ENCODE results near the gene PARP4.
"Not testable (repeated sequence)": the region's sequence is repeated elsewhere in the genome, so short reads cannot be mapped to it uniquely, and the experiment has no call there.

Gene PARP4

GRCh38 chr13:24516919-24517318, 4.3 kb upstream of the PARP4 start:
- no peaks in the 10 kb centered on the region for H3K36me3 Mint-ChIP-seq
- no peak overlapping the region for H3K4me3 Mint-ChIP-seq
- no peaks in the 10 kb centered on the region for H3K9me3 Mint-ChIP-seq (ENCODE audit: low read depth)
- no peak overlapping the region for H3K27ac Mint-ChIP-seq
- no peaks in the 10 kb centered on the region for H3K27me3 Mint-ChIP-seq
- peaks cover 12% of the 10 kb centered on the region for H3K4me1 Mint-ChIP-seq (ENCODE audit: low read depth)

GRCh38 chr13:24512908-24513213, 283 bp upstream of the PARP4 start:
- H3K36me3 Mint-ChIP-seq, result no peaks in the 10 kb centered on the region
- peak overlapping the region; percentile 93 for H3K27ac Mint-ChIP-seq
- H3K9me3 Mint-ChIP-seq (ENCODE audit: low read depth), result no peaks in the 10 kb centered on the region
- peaks cover 31% of the 10 kb centered on the region for H3K4me1 Mint-ChIP-seq (ENCODE audit: low read depth)
- H3K4me3 Mint-ChIP-seq, result peak overlapping the region; percentile 92
- no peaks in the 10 kb centered on the region for H3K27me3 Mint-ChIP-seq

- peak overlapping the region; percentile 92 for H3K4me3 Mint-ChIP-seq
- no peaks in the 10 kb centered on the region for H3K9me3 Mint-ChIP-seq (ENCODE audit: low read depth)
- peaks cover 37% of the 10 kb centered on the region for H3K4me1 Mint-ChIP-seq (ENCODE audit: low read depth)
- no peaks in the 10 kb centered on the region for H3K27me3 Mint-ChIP-seq
- peak overlapping the region; percentile 93 for H3K27ac Mint-ChIP-seq
- H3K36me3 Mint-ChIP-seq, result peaks cover 4% of the 10 kb centered on the region
Measured at GRCh38 chr13:24511816-24512196, 772 bp downstream of the PARP4 start.

GRCh38 chr13:24511019-24511815, 1.4 kb downstream of the PARP4 start:
- Mint-ChIP-seq H3K36me3 (peaks cover 4% of the 10 kb centered on the region), H3K4me1 (ENCODE audit: low read depth) (peaks cover 37% of the 10 kb centered on the region), H3K4me3 (peak overlapping the region; percentile 92), H3K27ac (peak overlapping the region; percentile 93), H3K9me3 (ENCODE audit: low read depth) (no peaks in the 10 kb centered on the region), H3K27me3 (no peaks in the 10 kb centered on the region)

- Mint-ChIP-seq H3K27me3 (no peaks in the 10 kb centered on the region), H3K27ac (no peak overlapping the region), H3K4me3 (no peak overlapping the region), H3K36me3 (peaks cover 8% of the 10 kb centered on the region), H3K9me3 (ENCODE audit: low read depth) (no peaks in the 10 kb centered on the region), H3K4me1 (ENCODE audit: low read depth) (peaks cover 38% of the 10 kb centered on the region)
Measured at GRCh38 chr13:24506698-24507335, 5.8 kb downstream of the PARP4 start.

- not testable (repeated sequence) for H3K9me3 Mint-ChIP-seq (ENCODE audit: low read depth); H3K27me3 Mint-ChIP-seq; H3K27ac Mint-ChIP-seq; H3K4me3 Mint-ChIP-seq
- H3K4me1 Mint-ChIP-seq (ENCODE audit: low read depth), result peaks cover 33% of the 10 kb centered on the region
- H3K36me3 Mint-ChIP-seq, result peaks cover 12% of the 10 kb centered on the region
Measured at GRCh38 chr13:24506283-24506682, 6.3 kb downstream of the PARP4 start.

- no peaks in the 10 kb centered on the region for H3K27me3 Mint-ChIP-seq
- H3K4me3 Mint-ChIP-seq, result no peak overlapping the region
- H3K27ac Mint-ChIP-seq, result no peak overlapping the region
- peaks cover 28% of the 10 kb centered on the region for H3K4me1 Mint-ChIP-seq (ENCODE audit: low read depth)
- H3K36me3 Mint-ChIP-seq, result peaks cover 12% of the 10 kb centered on the region
- no peaks in the 10 kb centered on the region for H3K9me3 Mint-ChIP-seq (ENCODE audit: low read depth)
Measured at GRCh38 chr13:24505756-24506155, 6.8 kb downstream of the PARP4 start.

- no peaks in the 10 kb centered on the region for H3K9me3 Mint-ChIP-seq (ENCODE audit: low read depth)
- H3K4me1 Mint-ChIP-seq (ENCODE audit: low read depth), result peaks cover 24% of the 10 kb centered on the region
- H3K36me3 Mint-ChIP-seq, result peaks cover 12% of the 10 kb centered on the region
- no peak overlapping the region for H3K27ac Mint-ChIP-seq
- no peaks in the 10 kb centered on the region for H3K27me3 Mint-ChIP-seq
- no peak overlapping the region for H3K4me3 Mint-ChIP-seq
Measured at GRCh38 chr13:24505256-24505655, 7.3 kb downstream of the PARP4 start.

- no peaks in the 10 kb centered on the region for H3K9me3 Mint-ChIP-seq (ENCODE audit: low read depth)
- H3K4me3 Mint-ChIP-seq, result no peak overlapping the region
- H3K36me3 Mint-ChIP-seq, result peaks cover 12% of the 10 kb centered on the region
- H3K4me1 Mint-ChIP-seq (ENCODE audit: low read depth), result peaks cover 22% of the 10 kb centered on the region
- H3K27me3 Mint-ChIP-seq, result no peaks in the 10 kb centered on the region
- H3K27ac Mint-ChIP-seq, result no peak overlapping the region
Measured at GRCh38 chr13:24503379-24503696, 9.2 kb downstream of the PARP4 start.

GRCh38 chr13:24502533-24503378, 9.8 kb downstream of the PARP4 start:
- Mint-ChIP-seq H3K27me3 (no peaks in the 10 kb centered on the region), H3K36me3 (peaks cover 12% of the 10 kb centered on the region), H3K27ac (peak overlapping the region; percentile 25), H3K4me1 (ENCODE audit: low read depth) (peaks cover 20% of the 10 kb centered on the region), H3K4me3 (no peak overlapping the region), H3K9me3 (ENCODE audit: low read depth) (no peaks in the 10 kb centered on the region)

GRCh38 chr13:24500977-24501376, 11.6 kb downstream of the PARP4 start:
- no peak overlapping the region for H3K4me3 Mint-ChIP-seq
- H3K36me3 Mint-ChIP-seq, result peaks cover 11% of the 10 kb centered on the region
- no peaks in the 10 kb centered on the region for H3K9me3 Mint-ChIP-seq (ENCODE audit: low read depth)
- peak overlapping the region; percentile 1 for H3K27ac Mint-ChIP-seq
- no peaks in the 10 kb centered on the region for H3K27me3 Mint-ChIP-seq
- H3K4me1 Mint-ChIP-seq (ENCODE audit: low read depth), result peaks cover 14% of the 10 kb centered on the region

- Mint-ChIP-seq H3K4me1 (ENCODE audit: low read depth) (peaks cover 6% of the 10 kb centered on the region), H3K4me3 (no peak overlapping the region), H3K36me3 (peaks cover 24% of the 10 kb centered on the region), H3K27me3 (no peaks in the 10 kb centered on the region), H3K27ac (no peak overlapping the region), H3K9me3 (ENCODE audit: low read depth) (no peaks in the 10 kb centered on the region)
Measured at GRCh38 chr13:24497742-24498141, 14.8 kb downstream of the PARP4 start.

GRCh38 chr13:24496295-24496694, 16.3 kb downstream of the PARP4 start:
- H3K4me1 Mint-ChIP-seq (ENCODE audit: low read depth); H3K27me3 Mint-ChIP-seq; H3K9me3 Mint-ChIP-seq (ENCODE audit: low read depth); H3K4me3 Mint-ChIP-seq; H3K27ac Mint-ChIP-seq: not testable (repeated sequence)
- H3K36me3 Mint-ChIP-seq, result peaks cover 18% of the 10 kb centered on the region

- Mint-ChIP-seq H3K27ac (no peak overlapping the region), H3K27me3 (no peaks in the 10 kb centered on the region), H3K36me3 (peaks cover 21% of the 10 kb centered on the region)
Measured at GRCh38 chr13:24495151-24495729, 17.3 kb downstream of the PARP4 start.

GRCh38 chr13:24493356-24493755, 19.2 kb downstream of the PARP4 start:
- H3K9me3 Mint-ChIP-seq (ENCODE audit: low read depth), result no peaks in the 10 kb centered on the region
- H3K4me1 Mint-ChIP-seq (ENCODE audit: low read depth), result no peaks in the 10 kb centered on the region
- H3K36me3 Mint-ChIP-seq, result peaks cover 29% of the 10 kb centered on the region
- H3K4me3 Mint-ChIP-seq, result no peak overlapping the region
- H3K27ac Mint-ChIP-seq, result no peak overlapping the region
- no peaks in the 10 kb centered on the region for H3K27me3 Mint-ChIP-seq

More at GRCh38 chr13:24495151-24495729, 17.3 kb downstream of the PARP4 start:
- no peaks in the 10 kb centered on the region for H3K4me1 Mint-ChIP-seq (ENCODE audit: low read depth)
- H3K9me3 Mint-ChIP-seq (ENCODE audit: low read depth), result no peaks in the 10 kb centered on the region
- no peak overlapping the region for H3K4me3 Mint-ChIP-seq

Data from activated naive CD8-positive, alpha-beta T cell (primary cell).